Fibroblast of skin of right biceps (primary cell): Measurements from ENCODE around the gene SLC9A3.

Experiments
- DNase-seq: peaks from one replicate; pipeline ENCODE4 v3.0.0-alpha.2; 2013

The SLC9A3 gene

GRCh38 chr5:472656-473550 lies 51.3 kb downstream of the SLC9A3 start:
- peak; percentile 85 for DNase-seq

GRCh38 chr5:472076-472655 lies 52.1 kb downstream of the SLC9A3 start:
- no peak for DNase-seq

GRCh38 chr5:471750-472058 lies 52.5 kb downstream of the SLC9A3 start:
- DNase-seq: no peak

- no peak for DNase-seq
These were observed 53.1 kb downstream of the SLC9A3 start for GRCh38 chr5:470961-471749.

GRCh38 chr5:469752-470483 lies 54.3 kb downstream of the SLC9A3 start:
- no peak for DNase-seq

- no peak for DNase-seq
These were observed 55.8 kb downstream of the SLC9A3 start for GRCh38 chr5:468401-468800.

DNA sequence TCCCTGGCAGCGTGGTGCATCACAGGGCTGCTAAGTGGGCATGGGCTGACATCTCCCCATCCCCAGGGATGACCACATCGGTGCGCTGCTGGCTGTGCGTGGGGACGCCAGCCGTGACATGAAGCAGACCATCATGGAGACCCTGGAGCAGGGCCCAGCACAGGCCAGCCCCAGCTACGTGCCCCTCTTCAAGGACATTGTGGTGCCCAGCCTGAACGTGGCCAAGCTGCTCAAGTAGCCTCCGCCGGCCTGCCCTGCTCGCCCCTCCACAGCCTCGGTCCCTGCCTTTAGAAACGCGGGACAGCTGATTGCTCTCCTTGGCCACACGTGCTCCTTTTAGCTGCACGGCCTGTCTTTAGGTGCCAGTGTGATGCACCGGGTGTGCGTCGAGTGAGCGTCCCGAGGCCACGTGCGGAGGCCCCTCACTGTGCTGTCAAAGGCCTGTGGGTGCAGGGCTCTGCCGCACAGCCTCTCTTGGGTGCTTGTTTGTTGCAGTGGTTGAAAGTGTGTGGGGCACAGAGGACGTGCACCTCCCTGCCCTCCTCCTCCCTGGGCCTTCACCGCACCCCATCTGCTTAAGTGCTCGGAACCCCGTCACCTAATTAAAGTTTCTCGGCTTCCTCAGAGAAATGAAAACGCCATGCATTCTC lies 57.5 kb downstream of the SLC9A3 start:
- no peak for DNase-seq

DNA sequence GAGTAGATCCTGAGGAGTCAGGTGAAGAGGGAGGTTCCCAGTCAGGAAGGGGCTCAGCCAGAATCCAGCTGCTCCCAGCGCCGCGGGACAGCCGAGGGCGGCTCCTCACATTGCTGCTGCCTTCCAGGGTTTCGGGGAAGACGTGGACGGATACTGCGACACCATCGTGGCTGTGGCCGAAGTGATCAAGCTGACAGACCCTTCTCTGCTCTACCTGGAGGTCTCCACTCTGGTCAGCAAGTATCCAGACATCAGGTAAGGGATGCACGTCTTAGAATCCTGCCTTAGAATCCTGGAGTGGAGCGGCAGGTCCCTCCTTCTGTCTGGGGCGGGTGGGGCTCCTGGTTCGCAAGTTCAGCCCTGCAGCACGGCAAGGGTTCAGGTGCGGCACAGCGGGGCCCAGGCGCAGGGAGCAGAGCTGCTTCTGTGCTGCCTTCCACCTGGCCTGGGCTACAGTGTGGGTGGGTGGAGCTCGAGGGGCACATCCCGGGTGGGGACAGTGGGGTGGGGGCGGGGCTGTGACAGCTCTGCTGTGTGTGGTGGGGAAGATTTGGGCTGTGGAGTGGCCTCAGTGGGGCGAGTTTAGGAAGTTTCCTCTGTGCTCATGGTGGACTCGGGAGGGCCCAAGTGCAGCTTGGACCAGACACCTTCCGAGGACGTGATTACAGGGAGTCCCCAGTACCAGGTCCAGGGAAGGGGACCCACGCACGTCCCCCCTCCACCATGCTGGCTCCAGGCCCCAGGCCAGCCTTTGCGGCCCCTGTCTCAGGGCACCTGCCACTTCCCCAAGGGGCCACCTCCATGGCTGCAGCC lies 58.5 kb downstream of the SLC9A3 start:
- DNase-seq: no peak

DNA sequence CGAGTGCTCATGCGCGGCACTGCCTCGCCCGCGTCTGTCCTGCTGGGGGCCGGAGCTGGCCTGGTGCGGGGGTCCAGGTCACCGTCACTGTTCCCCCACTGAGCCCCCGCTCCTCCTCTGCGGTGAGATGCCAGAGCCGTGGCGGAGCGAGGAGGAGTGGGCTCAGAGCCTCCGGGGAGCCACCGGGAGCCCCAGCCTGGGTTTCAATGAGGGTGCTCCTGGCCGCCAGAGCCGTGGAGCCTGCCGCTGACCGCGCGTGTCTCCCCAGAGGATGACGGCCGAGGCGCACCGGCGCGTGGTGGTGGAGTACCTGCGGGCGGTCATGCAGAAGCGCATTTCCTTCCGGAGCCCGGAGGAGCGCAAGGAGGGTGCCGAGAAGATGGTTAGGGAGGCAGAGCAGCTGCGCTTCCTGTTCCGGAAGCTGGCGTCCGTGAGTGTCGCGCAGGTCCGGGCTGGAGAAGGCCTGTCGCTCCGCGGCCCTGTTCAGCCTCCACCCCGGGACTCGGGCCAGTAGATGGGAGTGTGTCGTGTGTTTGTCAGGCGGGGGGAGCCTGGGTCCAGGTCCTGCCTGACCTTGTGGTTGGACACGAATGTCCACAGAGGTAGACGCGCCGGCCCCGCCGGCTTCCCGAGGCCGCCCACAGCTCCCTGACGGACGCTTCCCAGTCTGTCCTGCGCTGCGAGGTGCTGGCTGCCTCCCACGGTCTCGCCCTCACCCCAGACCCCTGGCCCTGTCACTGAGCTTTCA lies 59.2 kb downstream of the SLC9A3 start:
- DNase-seq: no peak

- DNase-seq: no peak
These were observed 59.8 kb downstream of the SLC9A3 start for GRCh38 chr5:464446-464842.

GRCh38 chr5:463952-464351 lies 60.3 kb downstream of the SLC9A3 start:
- no peak for DNase-seq

DNA sequence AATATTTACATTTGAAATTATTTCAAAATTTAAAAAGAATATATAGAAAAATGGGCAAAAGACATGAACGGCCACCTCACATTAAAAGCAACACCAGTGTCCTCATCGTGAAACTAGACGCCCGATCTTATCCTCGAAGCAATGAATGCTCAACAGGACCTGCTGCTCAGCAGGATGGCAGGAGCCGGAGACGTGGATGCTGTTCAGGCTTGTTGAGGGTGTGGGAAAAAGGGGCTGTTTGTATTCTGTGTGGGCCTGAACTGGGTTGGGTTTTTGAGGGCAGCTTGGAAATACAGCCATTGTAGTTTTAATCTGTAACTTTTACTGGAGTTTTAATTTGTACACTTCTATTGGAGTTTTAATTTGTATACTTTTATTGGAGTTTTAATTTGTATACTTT lies 60.9 kb downstream of the SLC9A3 start:
- DNase-seq: no peak

DNA sequence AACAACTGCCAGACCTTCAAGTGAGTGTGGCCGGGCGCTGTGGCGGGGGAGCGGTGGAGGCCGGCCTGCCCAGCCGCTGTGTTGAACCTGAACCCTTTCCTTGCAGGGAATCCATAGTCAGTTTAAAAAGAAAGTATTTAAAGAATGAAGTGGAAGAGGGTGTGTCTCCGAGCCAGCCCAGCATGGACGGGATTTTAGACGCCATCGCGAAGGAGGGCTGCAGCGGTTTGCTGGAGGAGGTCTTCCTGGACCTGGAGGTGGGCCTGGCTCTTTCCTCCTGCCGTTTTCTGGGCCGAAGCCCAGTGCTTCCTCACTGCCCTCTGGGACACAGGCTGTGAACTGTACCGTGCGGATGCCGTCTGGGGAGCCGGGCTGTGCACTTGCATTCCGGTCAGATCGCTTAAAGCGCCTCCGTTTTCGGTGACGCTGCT lies 62.2 kb downstream of the SLC9A3 start:
- DNase-seq: no peak

GRCh38 chr5:460273-460625 lies 64.0 kb downstream of the SLC9A3 start:
- no peak for DNase-seq

DNA sequence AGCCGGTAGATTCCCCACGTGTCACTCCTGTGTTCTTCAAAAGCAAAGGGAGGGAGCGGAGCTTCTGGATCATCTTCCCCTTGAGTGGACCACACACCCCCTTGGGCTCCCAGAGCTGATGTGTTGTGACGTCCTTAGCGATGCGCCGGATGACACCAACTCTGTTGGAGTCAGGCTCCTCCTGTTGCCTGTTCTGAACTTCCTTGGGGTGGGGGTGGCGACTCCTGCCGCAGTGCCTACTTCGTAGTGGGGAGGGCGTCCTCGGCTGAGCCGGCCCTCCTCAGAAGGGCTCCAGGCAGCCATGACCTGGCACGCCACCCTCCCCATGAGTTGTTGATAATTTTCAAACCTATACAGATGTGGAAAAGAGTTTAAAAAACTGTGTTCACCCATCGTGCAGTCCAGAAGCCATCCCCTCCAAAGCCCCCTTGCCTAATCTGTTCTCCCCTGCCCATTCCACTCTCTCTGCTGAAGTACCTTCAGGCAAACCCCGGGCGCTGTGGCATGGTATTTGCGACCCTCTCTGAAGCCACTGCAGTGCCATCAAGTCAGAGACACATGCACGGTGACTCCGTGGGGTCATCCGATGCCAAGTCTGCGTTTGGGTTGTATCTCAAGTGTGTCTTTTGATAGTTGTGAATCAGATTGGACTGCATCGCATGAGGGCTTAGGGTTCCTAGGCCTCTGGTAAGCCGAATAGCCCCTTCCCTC lies 64.5 kb downstream of the SLC9A3 start:
- DNase-seq: no peak

GRCh38 chr5:458547-459353 lies 65.5 kb downstream of the SLC9A3 start:
- DNase-seq: peak; percentile 23

DNA sequence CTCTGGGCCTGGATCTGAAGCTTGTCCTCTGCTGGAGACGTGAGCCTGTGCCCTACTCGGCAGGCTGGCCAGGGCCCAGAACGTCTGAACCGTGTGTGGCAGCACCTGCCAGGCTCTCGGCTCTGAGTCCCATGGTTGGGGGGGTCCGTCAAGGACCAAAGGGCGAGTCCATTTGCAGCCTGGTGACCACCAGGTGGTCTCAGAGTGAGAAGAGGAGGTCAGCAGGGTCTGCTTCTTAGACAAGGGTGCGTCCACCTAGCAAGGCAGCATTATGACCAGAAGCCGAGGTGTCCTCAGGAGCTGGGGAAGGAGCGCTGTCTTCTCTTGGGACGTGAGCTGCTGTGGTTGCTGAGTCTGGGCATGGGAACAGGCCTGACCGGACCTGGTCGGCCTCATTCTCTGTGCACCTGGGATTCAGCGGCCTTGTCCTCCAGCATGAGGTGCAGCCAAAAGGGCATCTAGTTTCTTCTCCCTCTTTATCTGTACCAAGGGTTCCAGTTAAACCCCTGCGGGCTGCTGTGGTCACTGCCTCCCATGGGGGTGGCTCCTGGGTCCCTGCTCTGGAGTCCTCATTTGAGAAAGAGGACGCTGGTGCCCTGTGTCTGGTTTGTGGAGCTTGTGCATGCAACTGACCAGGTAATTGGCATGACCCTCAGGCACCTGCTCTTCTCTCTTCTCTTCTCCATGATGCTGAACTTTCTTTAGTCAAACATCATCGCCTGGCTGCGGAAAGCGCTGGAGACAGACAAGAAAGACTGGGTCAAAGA lies 66.9 kb downstream of the SLC9A3 start:
- DNase-seq: no peak

DNA sequence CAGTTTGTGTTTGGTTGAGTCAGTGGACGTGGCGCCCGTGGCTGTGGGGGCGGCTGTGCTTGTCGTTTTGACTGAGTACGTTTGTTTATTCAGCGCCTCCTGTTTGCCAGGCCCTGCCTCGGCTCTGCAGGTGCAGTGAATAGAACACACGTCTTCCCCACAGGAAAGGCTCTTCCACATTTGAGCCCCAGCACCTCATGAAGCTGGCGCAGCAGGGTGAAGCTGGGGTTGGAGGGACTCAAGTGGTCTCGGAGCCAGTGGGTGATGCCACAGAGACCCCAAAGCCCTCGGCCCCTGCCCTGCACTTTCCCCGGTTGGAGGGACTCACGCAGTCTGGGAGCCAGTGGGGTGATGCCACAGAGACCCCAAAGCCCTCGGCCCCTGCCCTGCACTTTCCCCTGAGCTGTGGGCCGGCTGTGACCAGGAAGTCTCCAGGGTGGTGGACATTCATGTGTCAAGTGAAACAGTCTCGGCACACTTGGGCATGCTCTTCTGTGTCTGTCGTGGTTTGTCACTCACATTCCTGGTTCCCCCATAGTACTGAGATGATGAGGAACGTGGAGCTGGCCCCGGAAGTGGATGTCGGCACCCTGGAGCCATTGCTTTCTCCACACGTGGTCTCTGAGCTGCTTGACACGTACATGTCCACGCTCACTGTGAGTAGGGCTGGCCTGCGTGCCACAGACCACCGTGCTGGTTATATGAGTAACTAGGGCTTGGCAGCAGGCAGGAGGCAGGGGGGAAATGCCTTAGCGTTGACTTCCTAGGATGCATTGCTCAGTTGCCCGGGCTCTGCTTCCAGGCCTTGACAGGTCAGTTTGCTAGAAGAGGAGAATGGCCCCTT lies 67.7 kb downstream of the SLC9A3 start:
- no peak for DNase-seq
